GM12892 (cell line): Measurements from ENCODE around the gene GDI2.
"Not testable (repeated sequence)": the region's sequence is repeated elsewhere in the genome, so short reads cannot be mapped to it uniquely, and the experiment has no call there.

Experiments
- DNase-seq: peaks from one replicate; pipeline ENCODE4 v3.0.0; 2011; ENCODE audit not compliant: insufficient read length
- FAIRE-seq: peaks from 2 replicates; lab custom pipeline; 2011; peaks lifted over from hg19 to GRCh38; lab: Jason Lieb, UNC
- POLR2A ChIP-seq: IDR thresholded peaks from 2 replicates; pipeline ENCODE4 v1.6.1; 2011; ENCODE audit warnings: low read depth, low read length, control low read depth
- POLR2AphosphoS5 ChIP-seq: IDR thresholded peaks from 2 replicates; pipeline ENCODE4 v1.6.1; 2011; ENCODE audit warnings: low read depth, low read length, control low read depth
- TAF1 ChIP-seq: IDR thresholded peaks from 2 replicates; pipeline ENCODE4 v1.6.1; 2011; ENCODE audit warnings: low read depth, mild to moderate bottlenecking, control low read depth, low read length, borderline replicate concordance

Gene GDI2

GRCh38 chr10:5806745-5807144, 6.5 kb downstream of the GDI2 start:
- FAIRE-seq (no peak), DNase-seq (no peak)
- TF ChIP-seq POLR2AphosphoS5 (no peak), TAF1 (no peak), POLR2A (no peak)

GRCh38 chr10:5805711-5806110, 7.5 kb downstream of the GDI2 start:
- DNase-seq (no peak), FAIRE-seq (no peak)
- no peak for TF ChIP-seq TAF1

- TF ChIP-seq POLR2AphosphoS5 (no peak), TAF1 (no peak), POLR2A (no peak)
- FAIRE-seq (no peak), DNase-seq (no peak)
Observed at GRCh38 chr10:5805260-5805659, 8.0 kb downstream of the GDI2 start.

- no peak for FAIRE-seq
- TF ChIP-seq POLR2A (no peak), POLR2AphosphoS5 (no peak), TAF1 (no peak)
- no peak for DNase-seq
Observed at GRCh38 chr10:5804386-5804785, 8.8 kb downstream of the GDI2 start.

GRCh38 chr10:5800782-5801181, 12.5 kb downstream of the GDI2 start:
- TF ChIP-seq TAF1 (no peak), POLR2A (no peak), POLR2AphosphoS5 (no peak)
- FAIRE-seq, result no peak
- no peak for DNase-seq

GRCh38 chr10:5794236-5794635, 19.0 kb downstream of the GDI2 start:
- FAIRE-seq, result no peak
- no peak for TF ChIP-seq TAF1

GRCh38 chr10:5789626-5790025, 23.6 kb downstream of the GDI2 start:
- no peak for TF ChIP-seq POLR2AphosphoS5
- no peak for TF ChIP-seq TAF1
- TF ChIP-seq POLR2A, result no peak
- FAIRE-seq, result no peak

More at GRCh38 chr10:5794236-5794635, 19.0 kb downstream of the GDI2 start:
- DNase-seq, result no peak

GRCh38 chr10:5788969-5789368, 24.3 kb downstream of the GDI2 start:
- DNase-seq, result no peak
- no peak for FAIRE-seq
- TF ChIP-seq POLR2AphosphoS5, result no peak
- TF ChIP-seq TAF1, result no peak
- no peak for TF ChIP-seq POLR2A

More at GRCh38 chr10:5789626-5790025, 23.6 kb downstream of the GDI2 start:
- DNase-seq, result no peak

- no peak for FAIRE-seq
- TF ChIP-seq POLR2A (no peak), TAF1 (no peak), POLR2AphosphoS5 (no peak)
- DNase-seq, result no peak
Observed at GRCh38 chr10:5783300-5783699, 29.9 kb downstream of the GDI2 start.

GRCh38 chr10:5782174-5782573, 31.1 kb downstream of the GDI2 start:
- FAIRE-seq (no peak), DNase-seq (no peak)
- TF ChIP-seq POLR2A, result no peak
- TF ChIP-seq TAF1, result no peak
- TF ChIP-seq POLR2AphosphoS5, result no peak

GRCh38 chr10:5779730-5780129, 33.5 kb downstream of the GDI2 start:
- no peak for DNase-seq
- no peak for FAIRE-seq
- TF ChIP-seq POLR2A, result no peak
- TF ChIP-seq POLR2AphosphoS5, result no peak

GRCh38 chr10:5777758-5778157, 35.5 kb downstream of the GDI2 start:
- DNase-seq, FAIRE-seq: not testable (repeated sequence)

GRCh38 chr10:5776881-5777197, 36.4 kb downstream of the GDI2 start:
- FAIRE-seq, result no peak
- TF ChIP-seq POLR2AphosphoS5 (no peak), TAF1 (no peak), POLR2A (no peak)
- no peak for DNase-seq
